Retinal pigment epithelial cell (primary cell): Measurements from ENCODE around the gene CYBRD1.
A peak's percentile ranks its signal among the peaks of the same experiment; 100 is the strongest.
"Not testable (repeated sequence)": the region's sequence is repeated elsewhere in the genome, so short reads cannot be mapped to it uniquely, and the experiment has no call there.

ENCODE experiments used
- DNase-seq: peaks from one replicate; pipeline ENCODE4 v3.0.0-alpha.2; 2010; ENCODE audit warnings: low read depth
- H3K4me3 ChIP-seq: 2 replicates; pipeline ENCODE4 v1.5.1; 2011; ENCODE audit warnings: mild to moderate bottlenecking, low read length, control low read depth, moderate library complexity
- CTCF ChIP-seq: conservative IDR thresholded peaks from 2 replicates; pipeline ENCODE4 v1.5.1; 2011; ENCODE audit warnings: low read depth, low read length, control low read depth, inconsistent platforms

Gene CYBRD1

GRCh38 chr2:171524018-171524401 is 1.7 kb downstream of the CYBRD1 start:
- peak overlapping the region; percentile 88 for H3K4me3 ChIP-seq
- peak; percentile 83 for DNase-seq
- TF ChIP-seq CTCF: no peak

GRCh38 chr2:171529914-171530313 is 7.6 kb downstream of the CYBRD1 start:
- DNase-seq: no peak
- TF ChIP-seq CTCF: peak; percentile 69
- H3K4me3 ChIP-seq: no peak overlapping the region

GRCh38 chr2:171530378-171530777 is 8.1 kb downstream of the CYBRD1 start:
- no peak for TF ChIP-seq CTCF
- H3K4me3 ChIP-seq: no peak overlapping the region
- DNase-seq: no peak

- DNase-seq, H3K4me3 ChIP-seq: not testable (repeated sequence)
Observed at GRCh38 chr2:171530859-171531258, 8.6 kb downstream of the CYBRD1 start.

GRCh38 chr2:171531291-171531690 is 9.0 kb downstream of the CYBRD1 start:
- H3K4me3 ChIP-seq: no peak overlapping the region

GRCh38 chr2:171531836-171532450 is 9.7 kb downstream of the CYBRD1 start:
- DNase-seq: no peak
- no peak for TF ChIP-seq CTCF
- H3K4me3 ChIP-seq: no peak overlapping the region

More at GRCh38 chr2:171531291-171531690, 9.0 kb downstream of the CYBRD1 start:
- DNase-seq: no peak
- TF ChIP-seq CTCF: no peak

- H3K4me3 ChIP-seq: no peak overlapping the region
- no peak for TF ChIP-seq CTCF
- no peak for DNase-seq
Observed at GRCh38 chr2:171533331-171533730, 11.1 kb downstream of the CYBRD1 start.

- DNase-seq, H3K4me3 ChIP-seq: not testable (repeated sequence)
Observed at GRCh38 chr2:171535528-171535927, 13.3 kb downstream of the CYBRD1 start.
